CD1c-positive myeloid dendritic cell (primary cell): ENCODE measurements around the gene PCDH19.

Experiments used
- DNase-seq: peaks from one replicate; pipeline ENCODE4 v3.0.0-alpha.2; 2016; ENCODE audit errors: extremely low spot score

PCDH19 gene

DNA sequence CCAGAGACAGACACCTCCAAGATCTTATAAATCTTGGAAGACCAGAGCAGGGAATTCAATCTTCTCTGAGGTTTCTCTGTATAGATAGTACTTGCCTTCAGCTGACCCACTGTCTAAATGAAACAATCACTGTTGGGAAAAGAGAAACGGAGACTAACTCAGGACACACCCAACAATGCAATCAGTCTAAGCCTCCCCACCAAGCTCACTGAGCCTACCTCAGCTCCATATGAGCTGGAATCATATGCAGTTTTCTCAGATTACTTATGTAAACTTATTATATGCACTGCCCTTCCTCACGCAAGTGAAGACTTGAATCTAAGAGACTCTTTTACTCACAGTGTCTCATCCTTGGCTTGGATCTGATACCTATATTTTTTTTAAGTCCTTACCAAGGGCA is 110.5 kb downstream of the PCDH19 start:
- no peak for DNase-seq

DNA sequence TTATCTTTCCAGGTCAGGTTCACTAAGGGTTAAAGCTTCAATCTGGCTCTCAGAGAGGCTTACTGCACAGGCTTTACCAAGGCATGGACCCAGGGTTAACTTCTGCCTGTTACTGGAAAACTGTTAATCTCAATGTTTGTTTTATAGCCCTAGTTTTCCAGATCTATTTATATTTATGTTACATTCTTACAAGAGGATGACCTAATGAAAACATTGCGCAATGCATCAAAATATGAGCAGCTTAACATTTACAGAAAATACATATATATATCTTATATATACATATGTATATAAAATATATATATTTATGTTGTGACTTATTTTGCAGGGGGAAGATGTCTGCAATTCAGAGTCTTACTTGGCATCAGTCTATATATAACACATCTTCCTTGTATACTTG is 112.3 kb downstream of the PCDH19 start:
- no peak for DNase-seq

DNA sequence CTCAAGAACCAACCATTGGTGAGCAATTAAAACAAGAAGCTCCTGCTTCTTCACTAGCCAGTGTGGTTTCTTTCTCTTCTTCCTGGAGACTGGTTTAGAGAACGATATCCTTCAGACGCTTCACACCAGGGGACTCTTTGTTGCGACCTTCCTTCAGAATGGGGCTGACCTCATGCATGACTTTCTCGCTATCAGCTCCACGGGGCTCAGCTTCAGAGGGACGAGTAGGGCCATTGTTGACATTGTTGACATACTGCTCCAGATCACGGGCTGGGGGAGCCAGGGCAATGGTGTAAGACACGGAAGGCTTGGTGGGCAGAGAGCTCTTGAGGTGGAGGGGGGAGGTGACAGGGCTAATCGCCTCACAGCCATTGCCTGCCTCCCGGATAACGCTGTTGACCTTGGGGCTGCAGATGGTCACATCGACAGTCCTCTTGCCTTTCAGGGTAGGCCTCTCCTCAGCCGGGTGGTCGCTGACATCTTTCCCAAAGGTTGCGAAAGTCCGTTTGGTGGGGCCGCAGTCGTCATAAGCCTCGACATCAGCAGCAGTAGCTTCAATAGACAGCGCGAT is 113.8 kb downstream of the PCDH19 start:
- no peak for DNase-seq

DNA sequence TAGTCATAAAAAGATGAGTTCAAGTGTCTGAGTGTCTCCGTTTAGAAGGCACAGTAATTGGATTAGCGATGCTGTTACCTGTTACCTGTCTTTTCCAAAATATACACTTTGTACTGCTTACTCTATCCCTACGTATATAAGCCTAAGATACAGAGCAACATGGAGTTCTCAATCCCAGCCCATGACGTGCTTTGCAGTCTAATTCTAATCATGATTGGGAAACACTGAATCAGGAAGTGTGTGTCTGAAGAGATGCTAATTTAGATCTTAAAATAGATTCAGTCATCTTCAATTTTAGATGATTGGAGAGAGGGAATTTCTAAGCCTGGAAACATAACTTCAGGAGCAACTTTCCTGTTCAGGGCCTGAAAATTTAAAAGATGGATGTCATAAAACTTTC is 115.1 kb downstream of the PCDH19 start:
- DNase-seq: no peak

DNA sequence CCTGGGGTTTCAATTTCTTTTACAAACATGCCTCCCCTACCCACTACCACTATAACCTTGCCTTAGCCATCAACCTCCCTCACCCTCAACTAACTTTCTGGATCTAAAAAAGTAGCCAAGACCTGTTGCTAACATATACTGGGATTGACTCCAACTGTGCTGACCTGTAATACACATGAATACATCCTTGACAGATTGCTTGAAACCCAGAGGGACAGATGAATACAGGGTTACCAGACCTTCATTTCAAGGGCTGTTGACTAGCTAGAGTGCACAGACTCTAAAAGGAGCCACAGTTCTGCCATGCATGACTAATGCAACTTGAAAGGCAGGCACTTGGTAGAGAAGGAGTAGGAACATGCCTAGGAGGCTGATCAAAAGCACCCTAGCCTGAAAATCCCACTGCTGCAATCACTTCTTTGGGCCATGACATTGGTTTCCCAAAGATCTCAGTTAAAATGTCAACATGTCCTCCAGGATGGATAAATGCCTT is 121.0 kb downstream of the PCDH19 start:
- DNase-seq: no peak

DNA sequence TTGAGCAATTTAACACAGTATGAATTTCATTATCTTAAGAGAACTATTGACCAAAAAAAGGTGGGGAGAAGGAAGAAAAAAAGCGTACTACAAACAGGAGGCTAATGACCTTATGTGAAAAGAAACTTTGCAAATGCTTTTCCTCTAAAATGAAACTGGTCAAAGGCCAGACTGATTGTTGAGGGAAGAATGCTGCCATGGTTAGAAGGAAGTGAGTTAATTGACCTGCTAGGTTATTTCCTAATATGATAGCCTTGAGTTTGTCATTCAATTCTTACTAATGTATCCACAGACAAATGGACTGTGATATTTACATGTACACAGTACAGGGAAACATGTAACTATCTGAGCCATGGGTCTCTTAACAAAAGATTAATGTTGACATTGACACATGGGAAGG is 132.8 kb downstream of the PCDH19 start:
- no peak for DNase-seq

DNA sequence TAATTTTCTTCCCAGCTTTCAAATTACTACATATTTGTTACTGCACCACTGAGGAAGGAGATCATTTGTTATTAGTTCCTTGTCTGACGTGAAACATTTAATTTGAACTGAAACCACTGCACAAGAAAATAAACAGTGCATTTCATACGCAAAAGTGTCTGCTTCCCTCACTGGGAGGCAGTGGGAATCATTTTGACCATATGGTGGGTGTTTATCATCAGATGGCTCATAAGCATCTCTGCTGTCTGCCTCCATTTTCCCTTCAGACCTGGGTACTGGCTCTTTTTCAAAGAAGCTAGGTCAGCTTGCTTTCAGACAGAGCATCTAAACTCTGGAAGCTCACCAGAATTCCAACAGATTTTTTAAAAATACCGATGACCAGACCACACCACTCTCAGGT is 135.2 kb downstream of the PCDH19 start:
- DNase-seq: no peak

DNA sequence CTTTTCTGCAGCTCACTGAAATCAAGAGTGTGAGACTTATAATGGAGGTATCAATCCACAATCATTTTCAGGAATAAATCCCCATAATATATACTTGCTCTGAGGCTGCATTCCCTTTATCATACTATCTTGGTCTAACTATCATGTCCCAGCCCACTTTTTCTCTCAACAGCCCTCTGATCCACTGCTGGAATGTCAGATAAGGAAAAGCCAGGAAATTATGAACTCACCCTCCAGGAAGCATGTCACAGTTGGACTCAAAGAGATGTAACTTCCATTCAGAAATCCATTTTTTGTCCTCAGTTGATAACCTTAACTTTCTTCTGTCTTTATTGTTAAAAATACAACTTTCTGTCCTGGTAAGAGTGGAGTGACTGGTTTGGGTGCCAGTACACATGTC is 144.9 kb downstream of the PCDH19 start:
- DNase-seq: no peak

DNA sequence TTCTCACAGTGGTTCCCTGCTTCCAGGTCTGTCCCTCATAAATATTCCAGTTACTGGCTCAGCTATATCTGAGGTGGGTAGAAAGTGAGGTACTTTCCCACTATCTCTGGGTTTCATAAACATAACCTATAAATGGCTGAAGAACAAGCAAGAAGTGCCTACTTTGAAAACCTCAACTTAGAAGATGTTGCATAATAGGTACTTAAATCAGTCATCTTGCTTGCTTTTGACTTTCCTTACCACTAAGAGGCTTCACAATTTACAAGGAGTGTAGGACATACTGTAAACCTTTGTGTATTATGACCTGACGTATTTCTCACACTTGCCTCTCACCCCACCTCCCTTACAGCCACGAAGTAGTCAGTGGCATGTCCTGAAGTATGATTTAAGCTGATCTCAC is 145.9 kb downstream of the PCDH19 start:
- DNase-seq: no peak

DNA sequence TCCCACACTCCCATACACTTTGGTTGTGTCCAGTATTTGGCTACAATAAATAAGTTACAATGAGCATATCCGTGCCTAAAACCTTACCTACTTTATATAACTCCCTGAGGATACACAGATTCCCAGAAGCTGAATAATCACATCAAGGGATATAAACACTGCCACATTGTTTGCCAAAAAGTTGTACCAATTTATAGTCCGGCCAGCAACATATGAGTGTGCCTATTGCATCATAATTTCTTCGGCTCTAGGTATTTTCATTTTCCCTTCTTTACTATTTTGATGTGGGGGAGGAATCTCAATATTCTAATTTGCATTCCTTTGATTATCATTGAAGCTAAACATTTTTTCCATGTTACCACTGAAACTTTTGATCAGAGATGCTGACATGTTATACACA is 146.4 kb downstream of the PCDH19 start:
- no peak for DNase-seq

DNA sequence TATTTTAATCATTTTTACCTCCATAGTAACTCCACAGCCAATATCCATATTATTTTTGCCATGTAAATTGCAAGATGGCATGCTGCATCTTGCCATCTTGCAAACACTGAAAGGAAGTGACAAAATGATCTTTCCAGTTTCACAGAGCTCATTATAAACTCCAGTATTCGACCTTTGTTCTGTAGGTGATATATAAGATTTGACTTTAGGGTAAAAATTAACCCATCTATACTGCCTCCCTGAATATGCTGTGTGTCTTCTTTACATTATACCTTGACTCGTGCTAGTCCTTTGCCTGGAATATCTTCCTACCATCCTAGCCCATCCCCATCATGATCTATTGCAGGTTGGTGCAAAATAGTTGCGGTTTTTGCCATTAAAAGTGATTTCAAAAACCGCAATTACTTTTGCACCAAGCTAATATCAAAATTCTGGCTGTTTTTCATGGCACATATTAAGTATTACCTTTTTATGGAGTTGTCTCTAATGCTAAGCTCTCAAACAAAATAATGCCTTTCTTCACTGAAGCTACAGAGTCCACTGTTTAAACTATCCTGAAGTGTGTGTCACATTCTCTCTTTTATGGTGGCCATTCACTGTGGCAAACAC is 161.1 kb downstream of the PCDH19 start:
- DNase-seq: no peak

DNA sequence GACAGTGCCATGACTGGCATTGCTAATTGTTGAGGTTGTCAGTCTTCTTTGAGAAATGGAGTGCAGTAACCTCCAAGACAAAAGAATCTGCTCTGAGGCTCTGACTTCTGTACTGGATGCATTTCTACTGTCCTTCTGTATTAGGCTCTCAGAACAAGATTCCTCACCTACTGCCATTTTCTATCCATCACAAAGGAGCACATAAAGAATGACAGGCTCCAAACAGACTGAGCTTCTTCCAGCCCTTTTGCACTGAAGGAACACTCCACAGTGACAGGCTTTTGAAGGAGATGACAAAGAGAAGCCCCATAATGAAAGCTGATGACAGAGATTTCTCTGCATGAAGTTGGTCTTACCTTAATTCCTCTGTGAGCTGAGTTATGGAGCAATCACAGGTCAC is 162.2 kb downstream of the PCDH19 start:
- no peak for DNase-seq

DNA sequence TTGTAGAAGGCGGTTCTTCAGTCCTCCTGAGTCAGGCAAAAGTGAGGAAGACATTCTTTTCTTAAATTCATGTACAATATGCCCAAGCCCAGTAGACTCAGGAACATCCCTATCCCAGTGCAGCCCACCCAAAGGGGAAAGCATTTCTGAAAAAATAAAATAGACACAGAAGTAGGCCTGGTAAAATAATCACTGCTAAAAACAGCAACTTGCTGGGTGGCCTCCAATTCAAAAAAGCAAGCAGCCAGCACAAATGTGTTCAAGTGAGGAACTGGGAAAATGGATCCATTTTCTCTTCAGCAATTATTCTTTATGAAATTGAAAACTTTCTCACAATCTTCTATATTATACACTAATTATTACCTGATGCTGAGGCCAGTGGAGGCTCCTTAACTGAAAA is 165.4 kb downstream of the PCDH19 start:
- DNase-seq: no peak
